Activated CD8-positive, alpha-beta memory T cell treated with anti-CD3 and anti-CD28 coated beads for 24 hours (primary cell): ENCODE results near the gene NEMF.

ENCODE experiments used
- DNase-seq: peaks from one replicate; pipeline ENCODE4 v3.0.0-alpha.2; 2020

Gene NEMF

DNA sequence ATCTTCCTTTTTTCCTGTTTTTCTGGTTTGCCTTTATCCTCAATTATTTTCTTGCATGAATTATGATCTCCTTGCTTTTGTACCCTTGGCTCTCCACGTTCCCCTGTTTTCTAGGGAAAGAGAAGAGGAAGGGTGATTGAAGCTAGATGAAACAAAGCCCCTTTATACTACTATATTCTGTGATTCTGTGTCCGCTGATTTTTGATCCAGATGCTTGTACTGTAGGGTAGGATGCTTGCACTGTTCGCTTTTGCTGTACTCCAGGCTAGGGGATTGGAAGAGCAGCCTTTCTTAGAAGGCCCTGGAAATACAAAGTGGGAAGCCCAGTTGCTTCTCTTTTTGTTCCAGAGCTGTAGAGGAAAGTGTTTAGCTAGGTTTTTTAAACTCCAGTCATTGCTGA, 119.7 kb downstream of the NEMF start:
- DNase-seq = no peak
